NCI-H82 treated with DMSO at 0.1 percent for 48 hours (cell line): Measurements from ENCODE around the gene SLC1A4.

ENCODE experiments used
- DNase-seq: peaks from one replicate; lab custom pipeline; 2025; ENCODE audit not compliant: unreplicated experiment; lab: John Stamatoyannopoulos, UW

Gene SLC1A4

DNA sequence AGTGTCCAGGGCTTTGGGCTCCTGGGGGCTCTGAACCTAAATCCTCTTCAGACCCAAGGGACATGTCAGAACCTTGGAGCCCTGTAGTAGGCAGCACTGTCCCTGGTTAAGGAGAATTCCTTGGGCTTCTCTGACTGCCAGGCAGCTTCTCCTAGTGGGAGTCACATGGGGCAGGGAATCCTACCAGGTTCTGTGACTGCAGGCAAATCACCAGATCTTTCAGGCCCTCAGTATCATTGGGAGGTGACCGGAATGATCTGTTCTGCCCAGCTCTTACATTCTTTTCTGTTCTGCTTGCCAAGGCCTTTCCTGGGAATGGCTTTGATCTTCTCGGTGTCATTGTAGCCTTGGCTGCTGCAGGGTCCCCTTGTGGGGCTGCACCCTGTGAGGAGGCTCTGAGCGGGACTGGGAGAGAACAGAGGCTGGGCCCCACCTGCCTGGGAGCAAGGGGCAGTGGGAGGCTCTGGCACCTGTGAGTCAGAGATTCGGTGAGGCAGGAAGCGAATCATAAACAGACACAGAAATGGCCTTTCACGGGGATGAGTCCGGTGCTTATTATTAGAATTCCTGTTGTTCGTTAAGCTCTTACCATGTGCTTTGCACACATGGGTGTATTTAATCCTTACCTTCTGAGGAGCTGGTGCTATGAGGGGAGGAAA, 81.1 kb downstream of the SLC1A4 start:
- DNase-seq = no peak

GRCh38 chr2:65070856-65071255, 81.7 kb downstream of the SLC1A4 start:
- no peak for DNase-seq

DNA sequence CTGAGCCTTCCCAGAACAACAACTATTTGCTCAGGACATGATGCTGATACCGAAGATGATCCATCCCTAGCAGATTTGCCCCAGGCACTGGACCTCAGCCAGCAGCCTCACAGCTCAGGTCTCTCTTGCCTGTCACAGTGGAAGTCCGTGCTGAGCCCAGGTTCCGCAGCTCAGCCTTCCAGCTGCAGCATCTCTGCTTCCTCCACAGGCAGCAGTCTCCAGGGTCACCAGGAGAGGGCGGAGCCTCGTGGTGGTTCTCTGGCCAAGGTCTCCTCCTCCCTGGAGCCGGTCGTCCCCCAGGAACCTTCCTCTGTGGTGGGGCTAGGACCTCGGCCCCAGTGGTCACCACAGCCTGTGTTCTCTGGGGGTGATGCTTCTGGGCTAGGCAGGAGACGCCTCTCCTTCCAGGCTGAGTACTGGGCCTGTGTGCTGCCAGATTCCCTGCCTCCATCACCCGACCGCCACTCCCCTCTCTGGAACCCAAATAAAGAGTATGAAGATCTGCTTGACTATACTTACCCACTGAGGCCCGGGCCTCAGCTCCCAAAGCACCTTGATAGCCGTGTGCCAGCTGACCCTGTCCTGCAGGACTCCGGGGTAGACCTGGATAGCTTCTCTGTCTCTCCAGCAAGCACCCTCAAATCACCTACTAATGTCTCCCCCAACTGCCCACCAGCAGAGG, 82.4 kb downstream of the SLC1A4 start:
- no peak for DNase-seq

- no peak for DNase-seq
These were observed 83.2 kb downstream of the SLC1A4 start for GRCh38 chr2:65072181-65072970.
